ENCODE results near the gene PPM1H. TPM values are rescaled to one million over a fixed set of nuclear protein-coding genes. Genes with fewer than 3 reads are reported as not detected.
A peak's percentile ranks its signal among the peaks of the same experiment; 100 is the strongest.

PPM1H gene
- polyA plus RNA-seq, 1 of the 3 experiments (the other 2 are of a cell fraction) = 0.13 TPM

GRCh38 chr12:62714181-62714773 is 220.7 kb downstream of the PPM1H start:
- TF ChIP-seq EP300 (IDR thresholded peaks at IDR 0.05; ENCODE audit: borderline replicate concordance in 1 of 2, low read depth in 1 of 2, low read length in 1 of 2) = no peak
- TF ChIP-seq USF1 (IDR thresholded peaks at IDR 0.05; ENCODE audit: borderline replicate concordance, low read depth) = no peak
- no peak for TF ChIP-seq NFIC (IDR thresholded peaks at IDR 0.05; ENCODE audit: borderline replicate concordance)
- no peak for TF ChIP-seq TEAD4 (IDR thresholded peaks at IDR 0.05; ENCODE audit: borderline replicate concordance, insufficient read depth)
- no peak for TF ChIP-seq FOSL2 (IDR thresholded peaks at IDR 0.05; ENCODE audit: borderline replicate concordance, low read depth)
- TF ChIP-seq NRF1 (IDR thresholded peaks at IDR 0.05; ENCODE audit: low read depth, low read length) = no peak
- H3K4me3 ChIP-seq (ENCODE audit: low read depth in 2 of 2, low read length in 1 of 2) = no peak overlapping the region
- no peaks in the 10 kb centered on the region for H3K79me2 ChIP-seq (ENCODE audit: insufficient read depth)
- H3K4me1 ChIP-seq (ENCODE audit: control insufficient read depth in 1 of 2, insufficient read depth in 2 of 2, low read depth in 1 of 2, low read length in 1 of 2) = peaks cover 0 to 37% of the 10 kb centered on the region in 2 experiments; a peak in 1 of 4 replicates
- no peak overlapping the region for H2AFZ ChIP-seq (ENCODE audit: low read depth)
- no peaks in the 10 kb centered on the region for H3K9me3 ChIP-seq
- POLR2A ChIA-PET = no interaction called here
- H3F3A ChIP-seq (replicated peaks; ENCODE audit: insufficient read depth) = peaks cover 4% of the 10 kb centered on the region
- DNase-seq = no peak
- H4K20me1 ChIP-seq (ENCODE audit: insufficient read depth) = no peaks in the 10 kb centered on the region
- WGBS (ENCODE audit: low lambda C conversion rate) = 82% methylated on average over 8 of the region's 8 CpGs
- no peaks in the 10 kb centered on the region for H3K9me2 ChIP-seq
- H3K36me3 ChIP-seq (replicated peaks in 1 of 2; ENCODE audit: control insufficient read depth in 1 of 2, insufficient read depth in 2 of 2, low read length in 1 of 2) = no peaks in the 10 kb centered on the region
- H3K4me2 ChIP-seq = no peak overlapping the region
- CTCF ChIA-PET = interaction anchor here (1.3 to 2.2 kb wide), 2 partner anchors 80 to 276 kb away, joined by 4 to 7 read pairs; no protein-coding TSS in a partner anchor
- H3K27ac ChIP-seq (ENCODE audit: low read depth in 2 of 2, low read length in 1 of 2) = peak overlapping the region in 1 of 2 experiments; percentile 17; a peak in 1 of 4 replicates
- no peak overlapping the region for H3K9ac ChIP-seq
- no peaks in the 10 kb centered on the region for H3K27me3 ChIP-seq (ENCODE audit: insufficient read depth)

- Histone ChIP-seq H4K20me1 (ENCODE audit: insufficient read depth) (no peaks in the 10 kb centered on the region), H3K4me2 (no peak overlapping the region), H3K4me1 (ENCODE audit: control insufficient read depth in 1 of 2, insufficient read depth in 2 of 2, low read depth in 1 of 2, low read length in 1 of 2) (peaks cover 0 to 37% of the 10 kb centered on the region in 2 experiments; a peak in 1 of 4 replicates), H3K9ac (no peak overlapping the region), H3K27me3 (ENCODE audit: insufficient read depth) (no peaks in the 10 kb centered on the region), H3K79me2 (ENCODE audit: insufficient read depth) (no peaks in the 10 kb centered on the region), H3K9me2 (no peaks in the 10 kb centered on the region), H3K9me3 (no peaks in the 10 kb centered on the region), H3K27ac (ENCODE audit: low read depth in 2 of 2, low read length in 1 of 2) (no peak overlapping the region), H3K36me3 (replicated peaks in 1 of 2; ENCODE audit: control insufficient read depth in 1 of 2, insufficient read depth in 2 of 2, low read length in 1 of 2) (no peaks in the 10 kb centered on the region), H2AFZ (ENCODE audit: low read depth) (no peak overlapping the region), H3F3A (replicated peaks; ENCODE audit: insufficient read depth) (peaks cover 4% of the 10 kb centered on the region), H3K4me3 (ENCODE audit: low read depth in 2 of 2, low read length in 1 of 2) (no peak overlapping the region)
- ChIA-PET POLR2A (no interaction called here), CTCF (interaction anchor here (1.2 kb wide), 1 partner anchor 80 kb away, joined by 4 read pairs; no protein-coding TSS in a partner anchor)
- no peak for DNase-seq
- WGBS (ENCODE audit: low lambda C conversion rate) = 98% methylated on average over 4 of the region's 4 CpGs
- TF ChIP-seq PBX3 (IDR thresholded peaks at IDR 0.05) = no peak
- TF ChIP-seq FOXJ3 (CRISPR knock-in tag; IDR thresholded peaks at IDR 0.05) = no peak
- TF ChIP-seq JUND (IDR thresholded peaks at IDR 0.05) = no peak
Measured at GRCh38 chr12:62713723-62714122, 221.2 kb downstream of the PPM1H start.
